ENCODE results near the gene SENP8.

DNA sequence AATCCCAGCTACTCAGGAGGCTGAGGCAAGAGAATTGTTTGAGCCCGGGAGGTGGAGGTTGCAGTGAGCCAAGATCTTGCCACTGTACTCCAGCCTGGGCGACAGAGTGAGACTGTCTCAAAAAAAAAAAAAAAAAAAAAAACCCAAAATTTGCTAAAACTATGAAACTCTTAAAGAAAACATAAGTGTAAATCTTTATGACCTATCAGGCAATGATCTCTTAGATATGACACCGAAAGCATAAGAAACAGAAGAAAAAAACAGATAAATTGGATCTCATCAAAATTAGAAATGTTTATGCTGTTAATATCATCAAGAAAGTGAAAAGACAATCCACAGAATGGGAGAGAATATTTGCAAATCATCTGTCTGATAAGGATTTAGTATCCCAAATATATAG lies 64.0 kb downstream of the SENP8 start:
- TF ChIP-seq, protein P1, sequence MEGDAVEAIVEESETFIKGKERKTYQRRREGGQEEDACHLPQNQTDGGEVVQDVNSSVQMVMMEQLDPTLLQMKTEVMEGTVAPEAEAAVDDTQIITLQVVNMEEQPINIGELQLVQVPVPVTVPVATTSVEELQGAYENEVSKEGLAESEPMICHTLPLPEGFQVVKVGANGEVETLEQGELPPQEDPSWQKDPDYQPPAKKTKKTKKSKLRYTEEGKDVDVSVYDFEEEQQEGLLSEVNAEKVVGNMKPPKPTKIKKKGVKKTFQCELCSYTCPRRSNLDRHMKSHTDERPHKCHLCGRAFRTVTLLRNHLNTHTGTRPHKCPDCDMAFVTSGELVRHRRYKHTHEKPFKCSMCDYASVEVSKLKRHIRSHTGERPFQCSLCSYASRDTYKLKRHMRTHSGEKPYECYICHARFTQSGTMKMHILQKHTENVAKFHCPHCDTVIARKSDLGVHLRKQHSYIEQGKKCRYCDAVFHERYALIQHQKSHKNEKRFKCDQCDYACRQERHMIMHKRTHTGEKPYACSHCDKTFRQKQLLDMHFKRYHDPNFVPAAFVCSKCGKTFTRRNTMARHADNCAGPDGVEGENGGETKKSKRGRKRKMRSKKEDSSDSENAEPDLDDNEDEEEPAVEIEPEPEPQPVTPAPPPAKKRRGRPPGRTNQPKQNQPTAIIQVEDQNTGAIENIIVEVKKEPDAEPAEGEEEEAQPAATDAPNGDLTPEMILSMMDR (IDR thresholded peaks at IDR 0.05) = no peak
- no peak for TF ChIP-seq EZH2 (IDR thresholded peaks at IDR 0.05)
- no peak for TF ChIP-seq EZH2phosphoT487 (IDR thresholded peaks at IDR 0.05)

Measured in neural progenitor cell (in vitro differentiated cells).